Keratinocyte (primary cell): ENCODE results near the gene FHIT. TPM values are rescaled to one million over a fixed set of nuclear protein-coding genes. Genes with fewer than 3 reads are reported as not detected.

Experiments used
- DNase-seq: peaks from one replicate; pipeline ENCODE4 v3.0.0-alpha.2; 2011; ENCODE audit warnings: low read depth, missing footprints, low spot score
- FAIRE-seq: peaks from 2 replicates; lab custom pipeline; 2011; peaks lifted over from hg19 to GRCh38; lab: Jason Lieb, UNC
- H2AFZ ChIP-seq: 2 replicates; pipeline ENCODE4 v1.6.0; 2012; ENCODE audit warnings: low read length, control low read depth, inconsistent platforms; ENCODE audit not compliant: control insufficient read depth
- H3K27ac ChIP-seq: 2 replicates; pipeline ENCODE4 v1.5.1; 2011; ENCODE audit warnings: low read length; ENCODE audit not compliant: control insufficient read depth, insufficient read depth
- H3K27me3 ChIP-seq: 3 replicates; pipeline ENCODE4 v1.6.0; 2011; ENCODE audit warnings: low read length; ENCODE audit not compliant: control insufficient read depth, insufficient read depth; ENCODE audit errors: extremely low read depth
- H3K36me3 ChIP-seq, 2 experiments: 2 replicates in 1 of 2; 3 replicates in 1 of 2; pipeline ENCODE4 v1.5.1; 2011; ENCODE audit warnings: low read length in 2 of 2, mild to moderate bottlenecking in 1 of 2; ENCODE audit not compliant: control insufficient read depth in 2 of 2, insufficient read depth in 2 of 2; ENCODE audit errors: extremely low read depth in 1 of 2
- H3K4me1 ChIP-seq: 3 replicates; pipeline ENCODE4 v1.5.1; 2011; ENCODE audit warnings: low read length; ENCODE audit not compliant: control insufficient read depth, insufficient read depth; ENCODE audit errors: extremely low read depth
- H3K4me2 ChIP-seq: 3 replicates; pipeline ENCODE4 v1.6.0; 2011; ENCODE audit warnings: low read depth, low read length; ENCODE audit not compliant: control insufficient read depth, insufficient read depth; ENCODE audit errors: extremely low read depth
- H3K4me3 ChIP-seq, 3 experiments: fragments of 200-600 bp in 1 of 3; sonication (generic) in 1 of 3; 2 replicates in 2 of 3; 3 replicates in 1 of 3; pipeline ENCODE4 v1.5.1; 2011 to 2016; ENCODE audit warnings: low read length in 3 of 3, mild to moderate bottlenecking in 3 of 3, control low read depth in 2 of 3, inconsistent platforms in 1 of 3, low read depth in 1 of 3, mixed read lengths in 1 of 3, mixed run types in 1 of 3, moderate library complexity in 1 of 3; ENCODE audit not compliant: control insufficient read depth in 2 of 3, insufficient read depth in 2 of 3; ENCODE audit errors: extremely low read depth in 1 of 3
- H3K79me2 ChIP-seq: 2 replicates; pipeline ENCODE4 v1.6.0; 2012; ENCODE audit warnings: low read length; ENCODE audit not compliant: control insufficient read depth, insufficient read depth
- H3K9ac ChIP-seq: 3 replicates; pipeline ENCODE4 v1.6.0; 2011; ENCODE audit warnings: low read length; ENCODE audit not compliant: control insufficient read depth, insufficient read depth; ENCODE audit errors: extremely low read depth
- H3K9me1 ChIP-seq: 3 replicates; pipeline ENCODE4 v1.6.0; 2011; ENCODE audit warnings: low read length; ENCODE audit not compliant: control insufficient read depth, insufficient read depth; ENCODE audit errors: extremely low read depth
- H3K9me3 ChIP-seq: 2 replicates; pipeline ENCODE4 v1.5.1; 2012; ENCODE audit warnings: low read depth, low read length; ENCODE audit not compliant: control insufficient read depth
- H4K20me1 ChIP-seq: 3 replicates; pipeline ENCODE4 v1.6.0; 2011; ENCODE audit warnings: low read length; ENCODE audit not compliant: control insufficient read depth, insufficient read depth; ENCODE audit errors: extremely low read depth
- CTCF ChIP-seq, 3 experiments: IDR thresholded peaks in 1 of 3; conservative IDR thresholded peaks in 1 of 3; optimal IDR thresholded peaks in 1 of 3; 2 replicates in 2 of 3; 3 replicates in 1 of 3; pipeline versions ENCODE3 to v1.5.1; 2011; ENCODE audit warnings: low read length in 3 of 3, mild to moderate bottlenecking in 3 of 3, moderate library complexity in 2 of 3, control low read depth in 1 of 3, inconsistent platforms in 1 of 3; ENCODE audit not compliant: insufficient read depth in 2 of 3; ENCODE audit errors: extremely low read depth in 1 of 3
- EZH2 ChIP-seq: IDR thresholded peaks from one replicate; pipeline ENCODE4 v1.6.1; 2012; ENCODE audit warnings: inconsistent platforms, mild to moderate bottlenecking, low read length, moderate library complexity
- dilution Hi-C: fragments of 300-500 bp; cut with MboI; formaldehyde crosslinking; loops from one replicate; pipeline ENCODE4 v1.7.0; 2020; ENCODE audit warnings: low sequenced_read_pairs; ENCODE audit not compliant: extremely low pct_ligation_motif_present
- polyA plus RNA-seq, 5 experiments: library from polyadenylated mRNA; depleted of rRNA in 3 of 5; stranded (reverse) in 3 of 5; stranded (forward) in 1 of 5; unstranded in 1 of 5; fragments of >200 nt; gene quantifications; 1 replicate in 1 of 5; 2 replicates in 3 of 5; 3 replicates in 1 of 5; pipeline versions ENCODE4 v1.2.1 to v1.2.3, GENCODE V29; 2011 to 2012; ENCODE audit warnings: missing spikeins in 2 of 5, low read depth in 1 of 5, low replicate concordance in 1 of 5

FHIT gene
- polyA plus RNA-seq, 1 donor (not counting 4 experiments of a cell fraction or from before 2014, with no cell fraction given) = 2.2 TPM

DNA sequence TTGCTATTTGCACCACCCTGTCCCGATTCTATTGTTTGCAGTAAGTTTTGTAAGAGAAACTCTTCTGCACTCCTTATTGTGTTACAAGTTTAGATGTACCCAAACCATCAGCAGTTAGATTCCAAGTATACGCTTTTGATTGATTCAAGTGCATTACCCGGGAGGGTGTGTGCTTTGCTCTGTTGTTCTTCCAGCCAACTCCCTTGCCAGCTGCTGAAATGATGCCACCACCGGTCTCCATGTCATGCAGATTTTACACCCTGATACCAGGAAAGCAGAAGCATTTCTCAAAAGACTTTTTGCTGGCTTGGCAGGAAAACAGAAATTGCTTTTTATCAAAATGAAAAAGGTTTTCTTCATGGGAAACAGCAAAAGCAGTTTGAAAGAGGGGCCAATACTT lies 1194.8 kb downstream of the FHIT start:
- Histone ChIP-seq H3K27ac (no peak overlapping the region), H4K20me1 (no peaks in the 10 kb centered on the region), H3K9ac (no peak overlapping the region), H3K9me3 (no peaks in the 10 kb centered on the region), H2AFZ (no peak overlapping the region), H3K36me3 (no peaks in the 10 kb centered on the region), H3K79me2 (no peaks in the 10 kb centered on the region), H3K4me1 (peaks cover 16% of the 10 kb centered on the region), H3K9me1 (no peaks in the 10 kb centered on the region), H3K27me3 (no peaks in the 10 kb centered on the region), H3K4me2 (no peak overlapping the region), H3K4me3 (no peak overlapping the region)
- no peak for TF ChIP-seq CTCF (optimal IDR thresholded peaks at IDR 0.05 in 1 of 3, IDR thresholded peaks at IDR 0.05 in 1 of 3, conservative IDR thresholded peaks at IDR 0.05 in 1 of 3; ENCODE audit: extremely low read depth in 1 of 3, insufficient read depth in 2 of 3, low read length in 3 of 3)
- FAIRE-seq (no peak), DNase-seq (no peak)
- dilution Hi-C loops = no loop called here

- Histone ChIP-seq H3K27ac (no peak overlapping the region), H4K20me1 (no peaks in the 10 kb centered on the region), H2AFZ (no peak overlapping the region), H3K4me1 (peaks cover 16% of the 10 kb centered on the region), H3K27me3 (no peaks in the 10 kb centered on the region), H3K79me2 (no peaks in the 10 kb centered on the region), H3K9me1 (no peaks in the 10 kb centered on the region), H3K36me3 (no peaks in the 10 kb centered on the region), H3K9ac (no peak overlapping the region), H3K9me3 (no peaks in the 10 kb centered on the region), H3K4me3 (no peak overlapping the region), H3K4me2 (peak overlapping the region; percentile 27)
- no peak for TF ChIP-seq EZH2
- no peak for TF ChIP-seq CTCF (optimal IDR thresholded peaks at IDR 0.05 in 1 of 3, IDR thresholded peaks at IDR 0.05 in 1 of 3, conservative IDR thresholded peaks at IDR 0.05 in 1 of 3; ENCODE audit: extremely low read depth in 1 of 3, insufficient read depth in 2 of 3, low read length in 3 of 3)
- DNase-seq (peak; percentile 28), FAIRE-seq (peak; percentile 34)
- dilution Hi-C loops = no loop called here
Measured at GRCh38 chr3:60055765-60056164, 1195.5 kb downstream of the FHIT start.
